Breast epithelium (tissue), 4 donors: ENCODE results near the gene SLC7A9. TPM values are rescaled to one million over a fixed set of nuclear protein-coding genes. Genes with fewer than 3 reads are reported as not detected.

Experiments used
- DNase-seq, 2 donors: peaks; one replicate each; pipeline ENCODE4 v3.0.0-alpha.2; 2019; ENCODE audit warnings: low spot score in 2 of 2
- H3K27ac ChIP-seq, 2 donors: fragments of 200-600 bp; sonication (generic) in 1 of 2; one replicate each; pipeline ENCODE4 v1.5.1; 2016 to 2019; ENCODE audit warnings: mild to moderate bottlenecking in 1 of 2
- H3K27me3 ChIP-seq, 2 donors: fragments of 200-600 bp; sonication (generic) in 1 of 2; one replicate each; pipeline versions ENCODE4 v1.5.1 to v1.6.0; 2017 to 2019; ENCODE audit warnings: control low read depth in 1 of 2, mild to moderate bottlenecking in 1 of 2
- H3K36me3 ChIP-seq: fragments of 200-600 bp; one replicate; pipeline ENCODE4 v1.5.1; 2019
- H3K4me1 ChIP-seq, 2 donors: fragments of 200-600 bp; sonication (generic); one replicate each; pipeline ENCODE4 v1.5.1; 2016 to 2019; ENCODE audit warnings: control low read depth in 1 of 2
- H3K4me3 ChIP-seq, 3 donors: fragments of 200-600 bp; sonication (generic); 1 replicate in 2 of 3; 2 replicates in 1 of 3; pipeline ENCODE4 v1.5.1; 2016 to 2019; ENCODE audit warnings: mild to moderate bottlenecking in 3 of 3, moderate library complexity in 2 of 3
- H3K9me3 ChIP-seq, 2 donors: fragments of 200-600 bp; sonication (generic) in 1 of 2; one replicate each; pipeline ENCODE4 v1.5.1; 2016 to 2019; ENCODE audit warnings: control low read depth in 1 of 2
- CTCF ChIP-seq, 3 donors: fragments of 450-650 bp; IDR thresholded peaks; one replicate each; pipeline ENCODE4 v1.5.1; 2016 to 2017; ENCODE audit warnings: antibody characterized with exemption in 3 of 3, mild to moderate bottlenecking in 3 of 3, moderate library complexity in 3 of 3
- POLR2A ChIP-seq: fragments of 450-650 bp; IDR thresholded peaks from one replicate; pipeline ENCODE4 v1.6.1; 2016; ENCODE audit warnings: antibody characterized with exemption, mild to moderate bottlenecking, moderate library complexity
- POLR2AphosphoS5 ChIP-seq, 3 donors: sonication (generic); formaldehyde crosslinking; IDR thresholded peaks; one replicate each; pipeline ENCODE4 v1.6.1; 2017; ENCODE audit warnings: antibody characterized with exemption in 3 of 3
- intact Hi-C: fragments of 100-400 bp; cut with DNase I; formaldehyde crosslinking; loops from one replicate; pipeline ENCODE4 v1.15.1; 2023; ENCODE audit warnings: low total_unique reads
- total RNA-seq, 3 donors: library from RNA; depleted of rRNA; stranded (reverse); fragments of >200 nt; gene quantifications; one replicate each; pipeline ENCODE4 v1.1.0, GENCODE V29; 2016

SLC7A9 gene
- total RNA-seq, 3 donors from 2014 or later = 0.29 to 0.48 (median 0.33) TPM

DNA sequence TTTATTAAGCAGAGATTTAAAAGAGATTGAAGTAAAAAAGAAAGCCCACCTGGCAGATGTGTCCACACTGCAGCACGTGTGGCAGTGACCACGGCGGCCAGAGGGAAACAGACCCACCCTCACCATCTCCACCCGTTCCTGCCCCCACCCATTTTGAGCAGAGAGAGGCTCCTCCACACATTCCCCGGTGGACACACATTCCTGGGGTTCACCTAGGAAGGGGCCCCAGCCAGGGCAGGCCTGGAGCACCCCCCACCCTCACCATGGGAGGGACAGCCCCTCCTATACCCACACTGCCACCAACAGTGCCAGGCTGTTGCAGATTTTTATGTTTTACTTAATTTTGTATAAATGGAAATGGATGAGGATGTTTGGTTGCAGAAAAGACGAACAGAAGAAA, 54.9 kb downstream of the SLC7A9 start:
- H3K9me3 ChIP-seq = no peaks in the 10 kb centered on the region
- no peak overlapping the region for H3K4me3 ChIP-seq
- TF ChIP-seq POLR2A = no peak
- TF ChIP-seq CTCF (IDR thresholded peaks at IDR 0.05) = no peak
- no peak for TF ChIP-seq POLR2AphosphoS5 (IDR thresholded peaks at IDR 0.05)
- H3K4me1 ChIP-seq = no peaks in the 10 kb centered on the region
- no peak overlapping the region for H3K27ac ChIP-seq
- no peaks in the 10 kb centered on the region for H3K36me3 ChIP-seq
- no peak for DNase-seq
- no peaks in the 10 kb centered on the region for H3K27me3 ChIP-seq
- intact Hi-C loops = no loop called here

GRCh38 chr19:32813862-32814425, 55.6 kb downstream of the SLC7A9 start:
- Histone ChIP-seq H3K27ac (no peak overlapping the region), H3K36me3 (no peaks in the 10 kb centered on the region), H3K9me3 (no peaks in the 10 kb centered on the region), H3K4me1 (no peaks in the 10 kb centered on the region), H3K27me3 (no peaks in the 10 kb centered on the region), H3K4me3 (no peak overlapping the region)
- DNase-seq = no peak
- TF ChIP-seq POLR2A = no peak
- TF ChIP-seq CTCF (IDR thresholded peaks at IDR 0.05) = no peak
- TF ChIP-seq POLR2AphosphoS5 (IDR thresholded peaks at IDR 0.05) = no peak
- intact Hi-C loops = no loop called here

GRCh38 chr19:32812571-32812970, 57.0 kb downstream of the SLC7A9 start:
- intact Hi-C loops = no loop called here
- no peak for DNase-seq

DNA sequence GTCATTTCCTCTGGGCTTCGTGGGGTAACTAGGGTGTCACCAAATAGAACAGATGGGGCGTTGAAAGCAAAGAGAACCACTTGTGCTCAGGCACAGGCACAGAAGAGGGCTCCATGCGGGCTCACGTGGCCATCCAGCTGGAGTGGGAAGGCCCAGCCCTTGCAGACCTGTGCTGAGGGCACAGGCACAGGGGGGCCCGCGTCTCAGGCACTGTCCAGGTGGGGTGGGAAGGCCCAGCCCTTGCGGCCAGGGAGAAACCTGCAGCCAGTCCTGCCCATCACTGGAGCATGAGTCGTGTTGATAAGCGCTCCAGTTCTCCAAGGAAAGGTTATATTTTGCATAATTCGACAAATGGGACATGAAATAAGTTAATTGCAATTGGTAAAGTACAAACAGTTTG, 57.5 kb downstream of the SLC7A9 start:
- Histone ChIP-seq H3K4me3 (no peak overlapping the region), H3K9me3 (no peaks in the 10 kb centered on the region), H3K27me3 (no peaks in the 10 kb centered on the region), H3K36me3 (no peaks in the 10 kb centered on the region), H3K4me1 (no peaks in the 10 kb centered on the region), H3K27ac (no peak overlapping the region)
- no peak for DNase-seq
- TF ChIP-seq POLR2AphosphoS5 (IDR thresholded peaks at IDR 0.05) (no peak), CTCF (IDR thresholded peaks at IDR 0.05) (no peak), POLR2A (no peak)
- intact Hi-C loops = no loop called here

More at GRCh38 chr19:32812571-32812970, 57.0 kb downstream of the SLC7A9 start:
- Histone ChIP-seq H3K4me1 (no peaks in the 10 kb centered on the region), H3K36me3 (no peaks in the 10 kb centered on the region), H3K4me3 (no peak overlapping the region), H3K9me3 (no peaks in the 10 kb centered on the region), H3K27me3 (no peaks in the 10 kb centered on the region), H3K27ac (no peak overlapping the region)
- TF ChIP-seq POLR2AphosphoS5 (IDR thresholded peaks at IDR 0.05) (no peak), POLR2A (no peak), CTCF (IDR thresholded peaks at IDR 0.05) (no peak)

DNA sequence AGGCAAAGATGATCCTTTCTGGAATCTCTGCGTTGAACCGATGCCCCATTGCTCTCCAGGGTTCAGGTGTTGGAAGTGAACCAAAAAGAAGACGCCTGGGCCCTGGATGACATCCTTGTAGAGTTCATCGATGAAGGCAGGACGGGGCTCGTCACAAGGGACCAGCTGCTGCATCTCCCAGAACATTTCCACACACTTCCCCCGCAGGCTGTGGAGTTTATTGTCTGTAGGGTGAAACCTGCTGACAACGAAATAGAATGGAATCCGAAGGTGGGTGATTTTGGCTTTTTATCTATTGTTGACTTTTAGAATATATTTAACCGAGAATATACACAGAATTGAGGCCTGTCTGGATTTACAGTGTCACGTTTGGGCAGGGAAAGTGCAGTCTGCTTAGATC, 58.4 kb downstream of the SLC7A9 start:
- H3K9me3 ChIP-seq = no peaks in the 10 kb centered on the region
- no peaks in the 10 kb centered on the region for H3K27me3 ChIP-seq
- H3K27ac ChIP-seq = no peak overlapping the region
- intact Hi-C loops = no loop called here
- no peak for DNase-seq
- no peaks in the 10 kb centered on the region for H3K4me1 ChIP-seq
- H3K4me3 ChIP-seq = no peak overlapping the region
- H3K36me3 ChIP-seq = no peaks in the 10 kb centered on the region
- TF ChIP-seq POLR2AphosphoS5 (IDR thresholded peaks at IDR 0.05) (no peak), POLR2A (no peak), CTCF (IDR thresholded peaks at IDR 0.05) (no peak)
